BE2C (cell line): ENCODE data around the gene OST4.
A peak's percentile ranks its signal among the peaks of the same experiment; 100 is the strongest.

ENCODE experiments used
- DNase-seq: peaks from one replicate; pipeline ENCODE4 v3.0.0-alpha.2; 2020
- H3K27me3 ChIP-seq: fragments of 250-450 bp; sonication (Bioruptor Pico); 2 replicates; pipeline ENCODE4 v1.5.1; 2020; ENCODE audit warnings: mild to moderate bottlenecking
- H3K36me3 ChIP-seq: fragments of 250-450 bp; sonication (Bioruptor Pico); 2 replicates; pipeline ENCODE4 v1.5.1; 2020; ENCODE audit warnings: mild to moderate bottlenecking
- H3K4me1 ChIP-seq: fragments of 250-450 bp; sonication (Bioruptor Pico); 2 replicates; pipeline ENCODE4 v1.5.1; 2020
- H3K4me3 ChIP-seq: 2 replicates; pipeline ENCODE4 v1.5.1; 2011; ENCODE audit warnings: low read depth, low read length
- H3K9me3 ChIP-seq: fragments of 250-450 bp; sonication (Bioruptor Pico); 2 replicates; pipeline ENCODE4 v1.5.1; 2020
- TF ChIP-seq, protein P1 (sequence below): IDR thresholded peaks from 2 replicates; pipeline ENCODE4 v1.5.1; 2012; ENCODE audit warnings: mild to moderate bottlenecking, low read depth, low read length

OST4 gene

DNA sequence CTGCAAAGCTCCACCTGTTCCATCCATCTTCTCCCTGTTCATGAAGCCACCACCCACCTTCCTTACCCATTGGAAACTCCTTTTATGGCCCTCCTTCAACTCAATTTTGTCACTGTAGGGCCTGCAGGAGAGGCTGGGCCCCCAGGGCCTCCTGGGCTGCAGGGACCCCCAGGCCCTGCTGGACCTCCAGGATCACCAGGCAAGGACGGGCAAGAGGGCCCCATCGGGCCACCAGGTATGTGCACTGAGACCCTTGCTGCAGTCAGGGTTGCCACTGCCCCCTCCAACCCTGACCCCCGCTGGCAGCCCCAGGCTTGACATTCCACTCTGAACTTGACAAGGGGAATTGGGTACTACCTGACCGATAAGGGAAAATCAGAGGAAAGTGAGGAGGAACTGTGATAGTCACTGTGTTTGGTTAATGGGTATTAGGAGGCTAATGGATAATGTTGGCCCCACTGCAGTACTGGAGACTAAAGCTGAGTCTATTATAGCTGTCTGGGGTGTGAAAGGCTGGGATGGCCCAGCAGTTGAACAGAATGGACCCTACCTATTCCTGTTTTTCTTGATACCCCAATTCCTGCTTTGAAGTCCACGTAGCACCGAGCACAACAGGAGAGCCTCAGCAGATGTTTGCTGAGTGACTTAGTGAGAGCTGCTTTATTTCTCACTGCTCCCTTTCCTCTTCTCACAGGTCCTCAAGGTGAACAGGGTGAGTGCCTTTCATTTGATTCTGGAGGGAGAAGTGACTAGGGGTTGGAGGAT lies 13.0 kb upstream of the OST4 start:
- peaks cover 22% of the 10 kb centered on the region for H3K36me3 ChIP-seq
- no peak overlapping the region for H3K4me3 ChIP-seq
- DNase-seq = no peak
- no peaks in the 10 kb centered on the region for H3K27me3 ChIP-seq
- H3K9me3 ChIP-seq = no peaks in the 10 kb centered on the region
- TF ChIP-seq, protein P1, sequence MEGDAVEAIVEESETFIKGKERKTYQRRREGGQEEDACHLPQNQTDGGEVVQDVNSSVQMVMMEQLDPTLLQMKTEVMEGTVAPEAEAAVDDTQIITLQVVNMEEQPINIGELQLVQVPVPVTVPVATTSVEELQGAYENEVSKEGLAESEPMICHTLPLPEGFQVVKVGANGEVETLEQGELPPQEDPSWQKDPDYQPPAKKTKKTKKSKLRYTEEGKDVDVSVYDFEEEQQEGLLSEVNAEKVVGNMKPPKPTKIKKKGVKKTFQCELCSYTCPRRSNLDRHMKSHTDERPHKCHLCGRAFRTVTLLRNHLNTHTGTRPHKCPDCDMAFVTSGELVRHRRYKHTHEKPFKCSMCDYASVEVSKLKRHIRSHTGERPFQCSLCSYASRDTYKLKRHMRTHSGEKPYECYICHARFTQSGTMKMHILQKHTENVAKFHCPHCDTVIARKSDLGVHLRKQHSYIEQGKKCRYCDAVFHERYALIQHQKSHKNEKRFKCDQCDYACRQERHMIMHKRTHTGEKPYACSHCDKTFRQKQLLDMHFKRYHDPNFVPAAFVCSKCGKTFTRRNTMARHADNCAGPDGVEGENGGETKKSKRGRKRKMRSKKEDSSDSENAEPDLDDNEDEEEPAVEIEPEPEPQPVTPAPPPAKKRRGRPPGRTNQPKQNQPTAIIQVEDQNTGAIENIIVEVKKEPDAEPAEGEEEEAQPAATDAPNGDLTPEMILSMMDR = no peak
- H3K4me1 ChIP-seq = peaks cover 19% of the 10 kb centered on the region

DNA sequence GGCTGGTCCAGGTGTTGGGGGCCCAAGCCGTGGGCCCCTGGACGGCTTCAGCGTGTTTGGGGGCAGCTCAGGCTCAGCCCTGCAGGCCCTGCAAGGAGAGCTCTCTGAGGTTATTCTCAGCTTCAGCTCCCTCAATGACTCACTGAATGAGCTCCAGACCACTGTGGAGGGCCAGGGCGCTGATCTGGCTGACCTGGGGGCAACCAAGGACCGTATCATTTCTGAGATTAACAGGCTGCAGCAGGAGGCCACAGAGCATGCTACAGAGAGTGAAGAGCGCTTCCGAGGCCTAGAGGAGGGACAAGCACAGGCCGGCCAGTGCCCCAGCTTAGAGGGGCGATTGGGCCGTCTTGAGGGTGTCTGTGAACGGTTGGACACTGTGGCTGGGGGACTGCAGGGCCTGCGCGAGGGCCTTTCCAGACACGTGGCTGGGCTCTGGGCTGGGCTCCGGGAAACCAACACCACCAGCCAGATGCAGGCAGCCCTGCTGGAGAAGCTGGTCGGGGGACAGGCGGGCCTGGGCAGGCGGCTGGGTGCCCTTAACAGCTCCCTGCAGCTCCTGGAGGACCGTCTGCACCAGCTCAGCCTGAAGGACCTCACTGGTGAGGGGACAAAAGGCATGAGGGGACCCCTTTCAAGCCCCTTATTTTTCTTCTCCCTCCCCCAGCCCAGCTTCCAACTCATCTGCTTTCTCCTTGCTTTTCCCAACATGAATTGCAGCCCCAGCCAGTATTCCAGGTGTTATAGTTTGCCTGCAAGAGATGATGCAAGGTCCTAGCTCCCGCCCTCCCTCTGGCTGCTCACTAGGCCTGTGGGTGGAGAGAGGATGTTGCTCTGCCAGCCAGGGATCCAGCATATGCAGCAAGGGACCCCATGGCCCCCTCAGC lies 12.2 kb upstream of the OST4 start:
- peak; percentile 43 for DNase-seq
- peaks cover 19% of the 10 kb centered on the region for H3K4me1 ChIP-seq
- H3K9me3 ChIP-seq = no peaks in the 10 kb centered on the region
- H3K36me3 ChIP-seq = peaks cover 22% of the 10 kb centered on the region
- no peak overlapping the region for H3K4me3 ChIP-seq
- TF ChIP-seq, protein P1 = no peak
- no peaks in the 10 kb centered on the region for H3K27me3 ChIP-seq

DNA sequence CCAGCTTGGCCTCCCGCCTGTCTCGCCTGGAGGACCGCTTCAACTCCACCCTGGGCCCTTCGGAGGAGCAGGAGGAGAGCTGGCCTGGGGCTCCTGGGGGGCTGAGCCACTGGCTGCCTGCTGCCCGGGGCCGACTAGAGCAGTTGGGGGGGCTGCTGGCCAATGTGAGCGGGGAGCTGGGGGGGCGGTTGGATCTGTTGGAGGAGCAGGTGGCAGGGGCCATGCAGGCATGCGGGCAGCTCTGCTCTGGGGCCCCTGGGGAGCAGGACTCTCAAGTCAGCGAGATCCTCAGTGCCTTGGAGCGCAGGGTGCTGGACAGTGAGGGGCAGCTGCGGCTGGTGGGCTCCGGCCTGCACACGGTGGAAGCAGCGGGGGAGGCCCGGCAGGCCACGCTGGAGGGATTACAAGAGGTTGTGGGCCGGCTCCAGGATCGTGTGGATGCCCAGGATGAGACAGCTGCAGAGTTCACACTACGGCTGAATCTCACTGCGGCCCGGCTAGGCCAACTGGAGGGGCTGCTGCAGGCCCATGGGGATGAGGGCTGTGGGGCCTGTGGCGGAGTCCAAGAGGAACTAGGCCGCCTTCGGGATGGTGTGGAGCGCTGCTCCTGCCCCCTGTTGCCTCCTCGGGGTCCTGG lies 11.4 kb upstream of the OST4 start:
- Histone ChIP-seq H3K27me3 (no peaks in the 10 kb centered on the region), H3K9me3 (no peaks in the 10 kb centered on the region), H3K4me1 (peaks cover 19% of the 10 kb centered on the region), H3K36me3 (peaks cover 22% of the 10 kb centered on the region), H3K4me3 (no peak overlapping the region)
- TF ChIP-seq, protein P1 = no peak
- DNase-seq = no peak

DNA sequence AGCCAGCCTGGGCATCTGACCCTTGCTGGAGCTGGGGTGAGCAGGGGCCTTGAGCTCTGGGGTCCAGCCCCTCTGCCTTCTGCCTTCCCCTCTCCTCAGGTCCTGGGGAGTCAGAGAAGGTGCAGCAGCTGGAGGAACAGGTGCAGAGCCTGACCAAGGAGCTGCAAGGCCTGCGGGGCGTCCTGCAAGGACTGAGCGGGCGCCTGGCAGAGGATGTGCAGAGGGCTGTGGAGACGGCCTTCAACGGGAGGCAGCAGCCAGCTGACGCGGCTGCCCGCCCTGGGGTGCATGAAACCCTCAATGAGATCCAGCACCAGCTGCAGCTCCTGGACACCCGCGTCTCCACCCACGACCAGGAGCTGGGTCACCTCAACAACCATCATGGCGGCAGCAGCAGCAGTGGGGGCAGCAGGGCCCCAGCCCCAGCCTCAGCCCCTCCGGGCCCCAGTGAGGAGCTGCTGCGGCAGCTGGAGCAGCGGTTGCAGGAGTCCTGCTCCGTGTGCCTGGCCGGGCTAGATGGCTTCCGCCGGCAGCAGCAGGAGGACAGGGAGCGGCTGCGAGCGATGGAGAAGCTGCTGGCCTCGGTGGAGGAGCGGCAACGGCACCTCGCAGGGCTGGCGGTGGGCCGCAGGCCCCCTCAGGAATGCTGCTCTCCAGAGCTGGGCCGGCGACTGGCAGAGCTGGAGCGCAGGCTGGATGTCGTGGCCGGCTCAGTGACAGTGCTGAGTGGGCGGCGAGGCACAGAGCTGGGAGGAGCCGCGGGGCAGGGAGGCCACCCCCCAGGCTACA lies 10.7 kb upstream of the OST4 start:
- TF ChIP-seq, protein P1 = no peak
- H3K36me3 ChIP-seq = peaks cover 22% of the 10 kb centered on the region
- no peak for DNase-seq
- H3K27me3 ChIP-seq = no peaks in the 10 kb centered on the region
- H3K9me3 ChIP-seq = no peaks in the 10 kb centered on the region
- peak overlapping the region; percentile 41; the same call in 1 of the 2 replicates for H3K4me3 ChIP-seq
- peaks cover 22% of the 10 kb centered on the region for H3K4me1 ChIP-seq

DNA sequence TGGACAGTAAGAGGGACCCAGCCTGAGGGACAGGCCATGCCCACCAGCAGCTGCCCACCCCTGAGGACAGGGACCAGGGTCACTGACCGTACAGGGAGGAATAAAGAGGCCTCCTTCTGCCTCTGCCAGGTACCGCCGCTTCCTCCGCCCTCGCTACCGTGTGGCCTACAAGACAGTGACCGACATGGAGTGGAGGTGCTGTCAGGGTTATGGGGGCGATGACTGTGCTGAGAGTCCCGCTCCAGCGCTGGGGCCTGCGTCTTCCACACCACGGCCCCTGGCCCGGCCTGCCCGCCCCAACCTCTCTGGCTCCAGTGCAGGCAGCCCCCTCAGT lies 9.1 kb upstream of the OST4 start:
- no peak for DNase-seq
- Histone ChIP-seq H3K4me3 (peak overlapping the region; percentile 93), H3K9me3 (no peaks in the 10 kb centered on the region), H3K4me1 (peaks cover 30% of the 10 kb centered on the region), H3K36me3 (peaks cover 22% of the 10 kb centered on the region), H3K27me3 (no peaks in the 10 kb centered on the region)
- TF ChIP-seq, protein P1 = no peak
